GM12875 (cell line): ENCODE results near the gene TMEM106A.

Experiments used
- H3K4me3 ChIP-seq: one replicate; pipeline ENCODE4 v1.5.1; 2011; ENCODE audit warnings: low read depth, low read length, control low read depth
- TF ChIP-seq, protein P1 (sequence below): IDR thresholded peaks from 2 replicates; pipeline ENCODE4 v1.5.1; 2011; ENCODE audit warnings: low read depth, mild to moderate bottlenecking, control low read depth, inconsistent platforms, low read length, moderate library complexity, borderline replicate concordance; ENCODE audit not compliant: insufficient read depth

The TMEM106A gene

DNA sequence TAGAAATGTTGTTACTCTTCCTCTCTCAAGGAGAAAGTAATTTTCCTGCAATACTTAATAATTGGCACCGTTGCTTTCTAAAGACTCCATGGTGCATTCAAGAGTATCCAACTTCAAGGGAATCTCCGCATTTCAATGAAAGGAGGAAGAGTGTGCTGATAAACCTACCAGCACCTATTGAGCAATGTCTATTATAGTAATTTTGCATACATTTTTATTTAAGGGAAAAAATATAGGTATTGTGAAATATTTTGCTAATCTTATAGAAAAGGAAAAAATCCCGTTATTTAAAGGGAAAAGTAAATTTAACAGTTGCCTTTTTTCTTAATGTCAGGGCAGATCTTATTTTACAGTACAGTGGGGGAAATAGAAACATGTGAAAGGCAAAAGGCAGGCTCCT is 1.1 kb upstream of the TMEM106A start:
- no peak overlapping the region for H3K4me3 ChIP-seq
- TF ChIP-seq, protein P1, sequence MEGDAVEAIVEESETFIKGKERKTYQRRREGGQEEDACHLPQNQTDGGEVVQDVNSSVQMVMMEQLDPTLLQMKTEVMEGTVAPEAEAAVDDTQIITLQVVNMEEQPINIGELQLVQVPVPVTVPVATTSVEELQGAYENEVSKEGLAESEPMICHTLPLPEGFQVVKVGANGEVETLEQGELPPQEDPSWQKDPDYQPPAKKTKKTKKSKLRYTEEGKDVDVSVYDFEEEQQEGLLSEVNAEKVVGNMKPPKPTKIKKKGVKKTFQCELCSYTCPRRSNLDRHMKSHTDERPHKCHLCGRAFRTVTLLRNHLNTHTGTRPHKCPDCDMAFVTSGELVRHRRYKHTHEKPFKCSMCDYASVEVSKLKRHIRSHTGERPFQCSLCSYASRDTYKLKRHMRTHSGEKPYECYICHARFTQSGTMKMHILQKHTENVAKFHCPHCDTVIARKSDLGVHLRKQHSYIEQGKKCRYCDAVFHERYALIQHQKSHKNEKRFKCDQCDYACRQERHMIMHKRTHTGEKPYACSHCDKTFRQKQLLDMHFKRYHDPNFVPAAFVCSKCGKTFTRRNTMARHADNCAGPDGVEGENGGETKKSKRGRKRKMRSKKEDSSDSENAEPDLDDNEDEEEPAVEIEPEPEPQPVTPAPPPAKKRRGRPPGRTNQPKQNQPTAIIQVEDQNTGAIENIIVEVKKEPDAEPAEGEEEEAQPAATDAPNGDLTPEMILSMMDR = no peak

DNA sequence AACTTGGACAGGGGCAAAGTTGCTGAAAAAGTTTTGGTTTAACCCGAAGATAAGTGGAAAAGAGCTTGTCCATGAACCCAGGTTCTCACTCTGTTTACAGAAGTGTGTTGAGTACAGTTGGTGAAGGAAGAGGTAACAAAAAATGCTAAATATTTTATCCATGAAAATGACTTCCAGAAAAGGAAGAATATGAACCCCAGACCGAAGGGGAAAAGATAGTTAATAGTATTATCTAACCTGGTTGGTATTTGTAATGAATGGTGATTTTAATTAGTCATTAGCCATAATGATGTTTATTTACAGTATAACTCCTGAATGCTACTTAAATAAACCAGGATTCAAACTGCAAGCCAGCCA is 574 bp upstream of the TMEM106A start:
- peak overlapping the region; percentile 52 for H3K4me3 ChIP-seq
- TF ChIP-seq, protein P1 = no peak

DNA sequence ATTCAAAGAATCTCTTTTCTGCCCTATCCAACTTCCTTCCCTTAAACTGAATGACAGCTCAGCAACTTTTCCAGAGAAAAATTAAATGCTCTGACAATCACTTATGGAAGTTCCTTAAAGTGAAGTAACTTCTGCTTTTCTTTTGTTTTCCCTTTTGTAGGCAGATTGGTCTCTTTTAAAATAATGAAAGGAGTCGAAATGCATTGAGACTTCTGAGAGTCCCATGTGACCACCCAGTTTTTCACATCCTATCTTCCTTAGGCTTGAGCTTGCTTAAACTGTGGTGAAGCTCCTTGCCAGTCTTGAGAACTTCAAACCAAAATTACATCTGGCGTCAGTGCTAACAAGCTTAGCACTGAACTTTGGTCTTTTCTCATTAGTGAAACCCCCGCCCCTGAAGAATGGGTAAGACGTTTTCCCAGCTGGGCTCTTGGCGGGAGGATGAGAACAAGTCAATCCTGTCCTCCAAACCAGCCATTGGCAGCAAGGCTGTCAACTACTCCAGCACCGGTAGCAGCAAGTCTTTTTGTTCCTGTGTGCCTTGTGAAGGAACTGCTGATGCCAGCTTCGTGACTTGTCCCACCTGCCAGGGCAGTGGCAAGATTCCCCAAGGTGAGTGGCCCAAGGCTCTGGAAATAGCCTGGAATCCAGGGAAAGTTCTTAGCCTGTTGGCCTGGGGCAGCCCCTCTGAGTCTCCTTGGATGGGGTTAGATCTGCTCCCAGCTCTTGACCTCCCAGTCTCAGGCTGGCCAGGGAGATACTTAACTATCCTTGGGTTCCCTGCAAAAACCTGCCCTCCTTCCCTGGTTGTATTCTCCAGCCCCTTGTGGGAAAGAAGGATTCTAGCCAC is 1.2 kb downstream of the TMEM106A start:
- peak overlapping the region; percentile 65 for H3K4me3 ChIP-seq
- TF ChIP-seq, protein P1 = no peak

DNA sequence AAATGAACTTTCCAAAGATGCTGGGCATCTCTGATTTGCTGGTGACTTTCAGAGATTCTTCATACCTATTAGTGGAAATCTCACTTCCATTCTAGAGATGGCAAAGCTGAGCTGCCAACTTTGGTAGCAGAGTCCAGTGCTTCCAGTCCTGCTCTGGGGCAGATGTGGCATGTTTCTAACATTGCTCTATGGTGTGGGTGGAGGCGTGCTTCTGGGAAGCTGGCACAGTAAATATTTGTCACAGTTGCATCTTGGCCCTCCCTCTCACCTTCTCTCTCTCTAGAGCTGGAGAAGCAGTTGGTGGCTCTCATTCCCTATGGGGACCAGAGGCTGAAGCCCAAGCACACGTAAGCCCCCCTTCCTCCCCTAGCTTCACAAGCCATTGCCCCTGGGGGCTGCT is 1.9 kb downstream of the TMEM106A start:
- no peak overlapping the region for H3K4me3 ChIP-seq
- TF ChIP-seq, protein P1 = no peak

DNA sequence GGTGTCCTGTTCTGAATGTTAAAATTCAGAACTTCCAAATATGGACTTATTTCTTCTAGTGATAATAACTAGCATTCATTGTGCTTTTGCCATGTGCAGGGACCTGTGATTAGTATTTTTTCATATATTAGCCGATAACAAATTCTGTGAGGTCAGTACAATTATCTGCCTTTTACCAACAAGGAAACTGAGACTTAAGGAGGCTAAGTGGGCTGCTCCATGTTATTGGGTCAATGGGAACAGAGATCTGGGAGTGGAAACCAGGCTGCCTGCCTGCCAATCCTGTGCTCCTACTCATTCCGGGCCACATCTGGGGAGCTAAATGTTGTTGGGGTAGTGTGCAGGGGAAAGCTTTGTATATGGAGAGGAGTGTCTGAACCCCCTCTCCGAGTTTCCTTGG is 3.7 kb downstream of the TMEM106A start:
- H3K4me3 ChIP-seq = no peak overlapping the region
- TF ChIP-seq, protein P1 = no peak

DNA sequence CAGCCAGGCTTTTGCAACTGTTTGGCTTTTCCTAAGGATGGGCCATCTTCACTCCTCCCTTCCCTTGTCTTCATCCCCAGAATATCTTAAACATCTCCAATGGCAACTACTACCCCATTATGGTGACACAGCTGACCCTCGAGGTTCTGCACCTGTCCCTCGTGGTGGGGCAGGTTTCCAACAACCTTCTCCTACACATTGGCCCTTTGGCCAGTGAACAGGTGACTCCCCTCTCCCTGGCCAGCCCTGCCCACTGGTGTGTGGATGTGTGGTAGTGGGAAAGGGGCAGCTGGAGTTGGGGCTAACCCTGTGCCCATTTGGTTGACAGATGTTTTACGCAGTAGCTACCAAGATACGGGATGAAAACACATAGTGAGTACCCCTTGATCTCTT is 4.7 kb downstream of the TMEM106A start:
- TF ChIP-seq, protein P1 = no peak
- no peak overlapping the region for H3K4me3 ChIP-seq
